ENCODE results near the gene ZBTB40.

GRCh38 chr1:22487781-22488180, 36.1 kb downstream of the ZBTB40 start:
- TF ChIP-seq CTCF (IDR thresholded peaks at IDR 0.05): no peak
- no peak for TF ChIP-seq EP300 (IDR thresholded peaks at IDR 0.05)

All from esophagus muscularis mucosa (tissue), 3 donors.